Heart left ventricle (tissue), 13 donors: ENCODE results near the gene AFF1.

ENCODE experiments used
- CTCF ChIP-seq, 12 donors: fragments of 200-600 bp; sonication (generic) in 4 of 12; IDR thresholded peaks; one replicate each; pipeline versions ENCODE4 v1.5.0 to v1.8.0; 2018 to 2022; ENCODE audit warnings: antibody characterized with exemption in 12 of 12, mild to moderate bottlenecking in 5 of 12
- POLR2A ChIP-seq, 2 donors: fragments of 450-650 bp; IDR thresholded peaks; one replicate each; pipeline ENCODE4 v1.6.1; 2017; ENCODE audit warnings: antibody characterized with exemption in 2 of 2, mild to moderate bottlenecking in 2 of 2, moderate library complexity in 2 of 2
- donor health status: ischemic (EF 13 %, LVEDD 7.1; RV severe dilation, severe dysfunction).
- donor health status: DM: no; HTN: yes; CAD: no.
- donor health status: DM: no; HTN: no; CAD: no.
- donor health status: ischemic (EF 25% LVEDD 6.9; RV normal size, moderate dysfunction).
- donor health status: ischemic (EF 25% LVEDD 5.7; RV mildly dilated, moderate dysfunction).
- donor health status: ischemic (EF 35%, LVEDD 5.7; RV mildly dilated, moderate dysfunction).
- donor health status: nonischemic (EF 11% LVEDD 7.7; RV severe dilation, severe dysfunction).
- donor health status: DM: yes; HTN: yes; CAD: no.
- donor health status: PGD.
- donor health status: ischemic (EF 29% LVEDD 5.4; RV normal size, mild dysfunction).
- donor health status: nonischemic (EF 23%, LVEDD 6.1; RV moderate dilation, normal function).

GRCh38 chr4:86976801-86977485, 42.1 kb downstream of the AFF1 start:
- TF ChIP-seq CTCF (IDR thresholded peaks at IDR 0.05) (no peak), POLR2A (IDR thresholded peaks at IDR 0.05) (no peak)
